WI38 (cell line): ENCODE data around the gene LRMDA.

Experiments
- H3K4me3 ChIP-seq: 2 replicates; pipeline ENCODE4 v1.5.1; 2011; ENCODE audit warnings: low read depth, mild to moderate bottlenecking, control low read depth, low read length
- TF ChIP-seq, protein P1 (sequence below): IDR thresholded peaks from 2 replicates; pipeline ENCODE4 v1.5.1; 2012; ENCODE audit warnings: low read depth, mild to moderate bottlenecking, control low read depth, low read length

The LRMDA gene

DNA sequence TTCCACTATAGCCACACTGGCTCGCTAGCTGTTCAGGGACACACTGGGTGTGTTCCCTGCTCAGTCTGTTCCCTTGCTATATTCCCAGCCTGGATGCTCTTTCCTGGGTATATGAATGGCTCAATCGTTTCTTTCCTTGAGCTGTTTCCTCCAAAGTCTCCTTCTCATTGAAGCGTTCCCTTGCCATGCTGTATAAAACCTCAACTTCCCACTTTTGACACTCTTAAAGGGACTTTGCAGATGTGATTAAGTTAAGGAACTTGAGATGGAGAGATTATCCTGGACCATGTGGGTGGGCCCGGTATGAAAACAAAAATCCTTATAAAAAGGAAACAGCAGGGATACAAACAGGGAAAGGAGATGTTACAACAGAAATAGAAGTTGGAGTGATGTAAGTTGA lies 973.1 kb downstream of the LRMDA start:
- H3K4me3 ChIP-seq = no peak overlapping the region
- TF ChIP-seq, protein P1, sequence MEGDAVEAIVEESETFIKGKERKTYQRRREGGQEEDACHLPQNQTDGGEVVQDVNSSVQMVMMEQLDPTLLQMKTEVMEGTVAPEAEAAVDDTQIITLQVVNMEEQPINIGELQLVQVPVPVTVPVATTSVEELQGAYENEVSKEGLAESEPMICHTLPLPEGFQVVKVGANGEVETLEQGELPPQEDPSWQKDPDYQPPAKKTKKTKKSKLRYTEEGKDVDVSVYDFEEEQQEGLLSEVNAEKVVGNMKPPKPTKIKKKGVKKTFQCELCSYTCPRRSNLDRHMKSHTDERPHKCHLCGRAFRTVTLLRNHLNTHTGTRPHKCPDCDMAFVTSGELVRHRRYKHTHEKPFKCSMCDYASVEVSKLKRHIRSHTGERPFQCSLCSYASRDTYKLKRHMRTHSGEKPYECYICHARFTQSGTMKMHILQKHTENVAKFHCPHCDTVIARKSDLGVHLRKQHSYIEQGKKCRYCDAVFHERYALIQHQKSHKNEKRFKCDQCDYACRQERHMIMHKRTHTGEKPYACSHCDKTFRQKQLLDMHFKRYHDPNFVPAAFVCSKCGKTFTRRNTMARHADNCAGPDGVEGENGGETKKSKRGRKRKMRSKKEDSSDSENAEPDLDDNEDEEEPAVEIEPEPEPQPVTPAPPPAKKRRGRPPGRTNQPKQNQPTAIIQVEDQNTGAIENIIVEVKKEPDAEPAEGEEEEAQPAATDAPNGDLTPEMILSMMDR = no peak

DNA sequence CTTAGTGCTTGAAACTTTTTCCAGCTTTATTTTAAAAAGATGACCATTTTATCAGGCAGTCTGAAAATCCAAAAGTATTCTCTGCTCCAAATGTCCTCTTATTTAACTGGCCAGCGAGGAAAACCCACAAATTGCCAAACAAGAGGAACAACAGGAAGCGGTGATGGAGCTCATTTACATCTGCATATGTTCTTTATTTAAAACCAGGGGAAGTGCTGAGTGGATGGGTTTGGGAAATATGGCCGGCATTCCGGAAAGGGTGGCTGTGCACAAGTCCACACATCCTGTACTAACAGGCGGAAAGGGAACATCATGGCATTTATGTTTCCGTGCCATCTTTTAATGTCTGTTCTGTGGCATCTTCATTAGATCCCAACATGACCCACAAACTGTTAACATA lies 974.5 kb downstream of the LRMDA start:
- no peak overlapping the region for H3K4me3 ChIP-seq
- TF ChIP-seq, protein P1 = no peak

DNA sequence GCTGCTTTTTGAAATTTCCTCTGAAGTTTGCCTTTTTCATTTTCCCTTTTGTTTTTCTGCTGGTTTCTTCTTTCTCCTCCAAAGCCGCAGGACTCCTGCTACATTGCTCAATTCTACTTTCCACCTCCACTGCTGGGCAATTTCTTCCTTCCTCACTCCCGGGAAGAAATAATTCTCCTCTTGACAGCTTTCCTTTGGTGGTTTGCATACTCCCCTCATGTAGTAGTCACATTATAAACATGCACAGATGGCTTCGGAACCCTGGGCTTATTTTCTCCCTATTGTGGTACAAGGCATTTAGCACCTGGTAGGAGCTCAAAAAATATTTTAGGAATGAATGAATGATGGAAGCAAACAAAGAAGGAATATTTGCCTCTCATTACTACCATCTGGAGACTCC lies 977.2 kb downstream of the LRMDA start:
- TF ChIP-seq, protein P1 = no peak

DNA sequence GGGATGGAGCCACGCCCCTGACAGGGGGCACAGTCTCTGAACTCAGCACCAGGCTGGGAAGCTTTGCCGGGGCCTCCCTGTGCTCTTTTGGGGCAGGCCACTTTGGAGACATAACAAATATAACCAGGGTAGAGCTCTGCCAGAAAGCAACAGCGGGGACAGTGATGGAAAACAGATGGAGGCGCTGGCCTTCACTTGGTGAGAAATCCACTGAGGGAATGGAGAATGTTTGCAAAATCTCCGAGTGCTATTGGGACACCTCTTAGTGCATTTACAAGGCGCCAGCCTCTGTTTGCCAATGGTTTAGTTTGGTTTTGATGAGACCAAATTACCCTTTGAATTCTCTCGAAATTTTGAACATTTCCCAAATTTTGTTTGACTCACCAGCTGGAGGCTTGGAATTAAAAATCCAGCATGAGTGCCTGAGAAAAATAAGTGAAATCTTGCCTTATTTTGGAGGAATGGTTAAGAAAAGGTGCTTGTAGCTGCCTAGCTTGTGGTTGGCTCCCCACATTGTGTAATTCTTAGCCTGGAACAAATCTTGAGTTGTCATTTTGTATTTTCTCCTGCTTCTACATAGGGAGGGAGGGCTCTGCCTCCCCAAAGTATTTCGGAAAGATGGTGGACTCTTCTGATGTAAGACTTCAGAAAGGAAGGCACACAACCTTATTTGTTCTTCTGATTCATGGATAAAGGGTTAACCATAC lies 980.5 kb downstream of the LRMDA start:
- TF ChIP-seq, protein P1 = no peak
- H3K4me3 ChIP-seq = no peak overlapping the region

More for the DNA sequence above, 977.2 kb downstream of the LRMDA start:
- no peak overlapping the region for H3K4me3 ChIP-seq

DNA sequence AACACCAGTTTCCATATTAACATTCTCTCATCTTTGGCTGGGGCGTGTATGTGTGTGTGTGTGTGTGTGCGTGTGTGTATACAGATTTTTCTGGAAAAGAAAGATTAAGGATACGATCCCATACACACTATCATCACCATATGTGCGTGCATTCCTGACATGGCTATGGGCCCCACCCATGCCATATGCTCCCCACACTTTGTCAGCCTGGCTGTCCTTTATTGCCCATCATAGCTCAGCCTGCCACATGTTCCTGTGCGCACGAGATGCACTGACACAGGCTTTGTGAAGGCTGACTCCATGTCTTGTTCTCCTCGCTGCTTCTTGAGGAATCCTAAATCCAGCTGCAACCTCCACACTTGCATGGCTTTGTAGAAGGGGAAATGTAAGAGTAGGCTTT lies 984.1 kb downstream of the LRMDA start:
- no peak overlapping the region for H3K4me3 ChIP-seq
- TF ChIP-seq, protein P1 = no peak

DNA sequence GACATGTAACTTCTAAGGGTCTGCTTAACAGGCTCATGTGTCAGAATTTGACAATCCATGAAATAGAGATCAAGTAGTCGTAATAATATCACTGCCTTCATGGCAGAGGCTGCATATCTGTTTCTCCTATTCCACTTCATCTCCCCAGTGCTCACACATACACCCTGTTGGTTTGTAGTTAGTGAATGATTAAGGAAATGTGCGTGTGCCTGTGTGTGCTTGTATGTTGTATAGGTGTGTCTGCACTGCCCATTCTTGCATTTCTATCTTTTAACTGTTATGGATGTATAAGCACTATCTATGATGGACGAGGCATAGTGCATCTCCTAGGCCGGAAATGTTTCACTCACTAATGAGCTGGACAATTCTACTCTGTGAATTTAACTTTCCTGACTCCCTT lies 985.2 kb downstream of the LRMDA start:
- TF ChIP-seq, protein P1 = no peak
- no peak overlapping the region for H3K4me3 ChIP-seq

DNA sequence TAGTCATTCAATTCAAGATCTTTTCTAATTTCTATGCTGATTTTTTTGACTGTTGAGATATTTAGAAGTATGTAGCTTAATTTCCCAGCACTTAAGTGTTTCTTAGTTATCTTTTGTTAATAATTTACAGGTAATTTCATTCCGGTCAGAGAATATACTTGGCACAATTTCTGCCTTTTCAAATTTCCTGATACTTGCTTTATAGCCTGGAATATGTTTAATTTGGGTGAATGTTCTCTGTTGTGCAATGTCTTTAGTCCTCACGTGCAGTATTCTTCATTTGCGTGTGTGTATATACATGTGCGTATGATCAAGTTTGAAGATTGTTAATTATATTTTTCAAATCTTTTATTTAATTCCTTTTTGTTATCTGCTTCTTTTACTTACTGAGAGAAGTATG lies 989.3 kb downstream of the LRMDA start:
- TF ChIP-seq, protein P1 = no peak
- H3K4me3 ChIP-seq = no peak overlapping the region
